ENCODE results near the gene ADD1.

The ADD1 gene

GRCh38 chr4:2963966-2964471 lies 120.4 kb downstream of the ADD1 start:
- no peak for DNase-seq (ENCODE audit: low read depth)

- no peak for DNase-seq (ENCODE audit: low read depth)
Observed at GRCh38 chr4:2964706-2965258, 121.1 kb downstream of the ADD1 start.

- DNase-seq (ENCODE audit: low read depth) = no peak
Observed at GRCh38 chr4:2965262-2965661, 121.6 kb downstream of the ADD1 start.

GRCh38 chr4:2968381-2968780 lies 124.7 kb downstream of the ADD1 start:
- no peak for DNase-seq (ENCODE audit: low read depth)

- DNase-seq (ENCODE audit: low read depth) = no peak
Observed at GRCh38 chr4:2971275-2971674, 127.6 kb downstream of the ADD1 start.

GRCh38 chr4:2977211-2978088 lies 133.8 kb downstream of the ADD1 start:
- no peak for DNase-seq (ENCODE audit: low read depth)

Measured in activated T-helper 1 cell treated with Interleukin-2 at 50 U/mL for 16 hours (primary cell).